GM21360 (cell line): ENCODE measurements around the gene SNRK.
A peak's percentile ranks its signal among the peaks of the same experiment; 100 is the strongest.

ENCODE experiments used
- ATAC-seq: cut with Tn5 transposase; IDR thresholded peaks from one replicate; pipeline ENCODE4 v1.9.1; 2021; ENCODE audit warnings: mild to moderate bottlenecking, moderate library complexity; ENCODE audit not compliant: unreplicated experiment

The SNRK gene

GRCh38 chr3:43304126-43304525 is 17.8 kb downstream of the SNRK start:
- ATAC-seq: no peak

- ATAC-seq: no peak
These were observed 20.9 kb downstream of the SNRK start for GRCh38 chr3:43307226-43307625.

DNA sequence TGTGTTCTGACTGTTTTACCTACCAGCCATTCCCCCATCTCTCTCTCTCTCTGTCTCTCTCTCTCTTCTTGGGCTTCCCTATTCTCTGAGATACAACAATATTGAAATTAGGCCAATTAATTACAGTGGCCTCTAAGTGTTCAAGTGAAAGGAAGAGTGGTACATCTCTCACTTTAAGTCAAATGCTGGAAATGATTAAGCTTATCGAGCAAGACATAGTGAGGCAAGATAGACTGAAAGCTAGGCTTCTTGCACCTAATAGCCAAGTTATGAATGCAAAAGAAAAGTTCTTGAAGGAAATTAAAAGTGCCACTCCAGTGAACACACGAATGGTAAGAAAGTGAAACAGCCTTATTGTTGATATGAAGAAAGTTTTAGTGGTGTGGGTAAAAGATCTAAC is 21.3 kb downstream of the SNRK start:
- no peak for ATAC-seq

DNA sequence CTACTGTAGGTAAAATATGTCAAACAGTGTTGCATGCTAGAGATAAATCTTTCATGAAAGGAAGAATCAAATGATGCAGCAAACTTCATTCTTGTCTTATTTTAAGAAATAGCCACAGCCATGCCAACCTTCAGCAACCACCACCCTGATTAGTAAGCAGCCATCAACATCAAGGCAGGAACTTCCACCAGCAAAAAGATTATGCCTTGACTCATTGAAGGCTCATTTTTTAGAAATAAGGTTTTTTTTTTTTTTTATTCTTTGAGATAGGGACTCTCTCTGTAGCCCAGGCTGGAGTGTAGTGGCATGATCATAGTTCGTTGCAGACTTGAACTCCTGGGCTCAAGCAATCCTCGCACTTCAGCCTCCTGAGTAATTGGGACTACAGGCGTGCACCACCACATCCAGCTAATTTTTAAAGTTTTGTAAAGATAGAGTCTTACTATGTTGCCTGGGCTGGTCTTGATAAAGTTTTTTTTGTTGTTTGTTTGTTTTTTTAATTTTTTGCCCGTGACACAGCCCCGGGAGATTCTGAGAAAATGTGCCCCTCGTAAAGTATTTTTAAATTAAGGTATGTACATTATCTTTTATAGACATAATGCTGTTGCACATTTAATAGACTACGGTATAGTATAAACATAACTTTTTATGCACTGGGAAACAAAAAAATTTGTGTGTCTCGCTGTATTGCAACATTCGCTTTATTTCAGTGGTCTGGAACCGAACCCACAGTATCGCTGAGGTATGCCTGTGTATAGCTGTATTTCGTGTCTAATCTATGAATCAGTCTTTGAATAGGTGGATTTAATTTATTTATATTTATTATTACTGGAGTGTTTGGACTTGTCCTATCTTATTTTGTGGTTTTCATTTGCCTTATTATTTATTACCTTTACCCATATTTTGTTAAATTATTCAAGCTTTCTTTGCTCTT is 23.3 kb downstream of the SNRK start:
- ATAC-seq: no peak

GRCh38 chr3:43316783-43317460 is 30.6 kb downstream of the SNRK start:
- ATAC-seq: no peak

GRCh38 chr3:43317461-43318316 is 31.3 kb downstream of the SNRK start:
- no peak for ATAC-seq

GRCh38 chr3:43319376-43319775 is 33.0 kb downstream of the SNRK start:
- no peak for ATAC-seq

DNA sequence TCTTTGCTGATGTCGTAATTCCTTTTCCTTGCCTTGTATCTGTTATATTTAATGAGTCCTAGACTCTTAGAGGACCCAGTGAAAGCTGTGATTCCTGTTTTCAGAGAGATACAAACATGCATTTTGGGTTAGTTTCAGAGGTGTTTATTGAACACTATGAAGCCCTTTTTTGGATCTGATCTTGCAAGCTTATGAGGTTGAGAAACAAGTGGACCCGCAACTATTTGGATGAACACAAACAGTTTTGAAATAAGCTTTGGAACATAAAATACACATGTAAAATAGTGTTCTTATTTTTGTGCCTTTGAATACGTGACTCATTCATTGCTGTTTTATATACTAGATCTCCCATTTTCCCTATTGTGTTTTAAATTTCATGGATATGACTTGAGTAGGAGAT is 33.5 kb downstream of the SNRK start:
- no peak for ATAC-seq

GRCh38 chr3:43320288-43320687 is 33.9 kb downstream of the SNRK start:
- no peak for ATAC-seq

- no peak for ATAC-seq
These were observed 37.2 kb downstream of the SNRK start for GRCh38 chr3:43323541-43323940.

GRCh38 chr3:43326891-43327581 is 40.7 kb downstream of the SNRK start:
- ATAC-seq: peak; percentile 67

DNA sequence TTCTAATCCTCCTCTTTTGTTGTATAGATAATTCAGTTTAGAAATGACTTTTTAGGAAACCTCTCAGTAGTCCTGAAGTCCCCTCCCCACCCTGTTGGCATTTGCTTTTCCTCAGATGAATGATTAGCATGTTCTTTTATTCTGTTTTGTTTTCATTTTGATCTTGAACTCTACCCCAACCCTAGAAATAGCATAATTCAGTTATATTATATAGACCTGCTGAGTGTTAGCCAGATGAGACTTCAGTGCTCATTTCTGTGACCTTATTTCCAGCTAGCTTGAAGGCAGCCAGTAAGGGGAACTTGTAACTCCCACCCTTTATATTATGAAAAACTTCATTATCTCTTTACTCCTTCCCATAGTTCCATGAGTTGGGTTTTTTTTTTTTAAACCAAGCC is 41.2 kb downstream of the SNRK start:
- no peak for ATAC-seq

DNA sequence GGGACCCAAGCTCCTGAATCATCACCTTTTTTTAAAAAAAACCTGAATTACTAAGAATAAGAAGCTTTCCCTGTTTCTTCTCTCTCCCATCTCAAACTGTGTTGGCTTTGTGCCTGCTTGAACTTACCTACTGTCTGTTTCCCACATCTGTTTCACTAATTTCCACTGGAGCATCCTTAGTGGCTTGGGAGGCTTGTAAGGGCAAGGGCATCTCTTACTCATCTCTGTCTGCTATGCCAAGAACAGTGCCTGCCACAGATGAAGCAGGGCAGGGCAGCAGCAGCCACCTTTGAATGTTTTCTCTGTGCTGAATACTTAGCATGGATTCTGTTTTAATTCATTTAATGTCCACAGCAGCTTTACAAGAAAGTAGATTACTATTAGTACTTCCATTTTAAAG is 42.3 kb downstream of the SNRK start:
- no peak for ATAC-seq

DNA sequence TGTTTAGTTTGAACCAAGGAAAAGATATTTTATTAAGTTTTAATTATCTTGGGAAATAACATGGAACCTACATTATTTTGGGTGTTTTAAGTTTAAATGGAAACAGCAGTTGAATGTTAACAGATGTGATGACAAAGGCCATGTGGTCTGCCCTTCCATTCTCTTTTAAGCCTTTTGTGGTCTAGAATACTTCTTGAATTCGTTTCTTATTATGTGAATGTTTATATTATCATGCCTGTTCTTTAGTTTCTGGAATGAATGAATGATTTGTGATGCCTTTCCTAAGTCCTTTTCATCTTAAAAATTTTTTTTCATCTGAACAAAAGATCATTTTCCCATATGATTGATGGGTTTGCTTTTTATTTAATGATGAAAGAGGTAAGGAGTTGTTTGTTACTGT is 44.6 kb downstream of the SNRK start:
- no peak for ATAC-seq

DNA sequence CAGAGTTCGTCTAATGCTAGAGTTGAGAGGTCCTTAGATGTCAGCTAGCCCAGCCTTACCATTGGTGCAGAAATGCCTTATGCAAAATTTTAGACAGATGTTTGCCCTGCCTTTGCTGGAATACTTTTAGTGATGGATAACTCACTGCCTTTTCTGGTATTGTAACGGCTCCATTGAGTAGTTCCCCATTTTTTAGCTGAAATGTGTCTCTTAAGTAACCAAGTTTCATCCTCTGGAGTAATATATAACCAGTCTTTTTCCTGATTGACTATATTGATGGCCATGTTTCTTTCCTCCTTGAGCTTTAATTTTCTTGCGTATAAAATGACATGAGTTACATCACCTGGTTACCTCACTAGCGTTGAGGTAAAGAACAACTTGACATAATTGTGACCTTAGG is 45.0 kb downstream of the SNRK start:
- no peak for ATAC-seq

- ATAC-seq: no peak
These were observed 48.6 kb downstream of the SNRK start for GRCh38 chr3:43334976-43335375.

DNA sequence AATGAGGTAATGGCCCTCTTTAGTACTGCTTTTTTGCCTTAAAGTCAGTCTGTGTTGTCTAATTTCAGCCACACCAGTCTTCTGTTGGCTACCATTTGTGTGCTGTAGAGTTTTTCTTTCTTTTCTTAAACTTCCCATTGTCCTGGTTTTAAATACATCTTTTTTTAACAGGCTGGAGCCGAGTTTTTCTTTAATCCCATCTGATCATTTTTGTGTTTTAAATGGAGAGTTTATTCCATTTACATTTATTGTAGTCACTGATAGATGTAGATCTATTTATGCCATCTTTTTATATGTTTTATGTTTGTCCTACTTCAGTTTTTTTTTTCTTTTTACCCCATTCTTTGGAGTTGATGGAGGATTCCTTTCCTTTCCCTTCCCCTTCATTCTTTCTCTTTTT is 49.5 kb downstream of the SNRK start:
- no peak for ATAC-seq

DNA sequence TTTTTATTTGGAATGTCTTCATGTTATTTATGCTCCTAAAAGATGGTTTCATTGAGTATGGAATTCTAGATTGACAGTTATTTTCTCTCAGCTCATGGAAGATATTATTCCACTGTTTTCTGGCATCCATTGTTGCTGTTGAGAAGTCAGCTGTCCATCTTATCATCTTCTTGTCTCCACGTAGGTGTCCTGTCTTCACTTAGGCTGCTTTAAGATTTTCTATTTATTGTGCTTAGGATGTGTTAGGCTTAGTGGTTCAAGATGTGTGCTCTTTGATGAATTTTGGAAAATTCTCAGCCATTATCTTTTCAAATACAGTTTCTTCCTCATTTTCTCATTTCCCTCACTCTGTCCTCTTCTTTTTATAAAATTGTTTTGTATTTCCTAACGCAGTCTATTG is 52.0 kb downstream of the SNRK start:
- no peak for ATAC-seq

DNA sequence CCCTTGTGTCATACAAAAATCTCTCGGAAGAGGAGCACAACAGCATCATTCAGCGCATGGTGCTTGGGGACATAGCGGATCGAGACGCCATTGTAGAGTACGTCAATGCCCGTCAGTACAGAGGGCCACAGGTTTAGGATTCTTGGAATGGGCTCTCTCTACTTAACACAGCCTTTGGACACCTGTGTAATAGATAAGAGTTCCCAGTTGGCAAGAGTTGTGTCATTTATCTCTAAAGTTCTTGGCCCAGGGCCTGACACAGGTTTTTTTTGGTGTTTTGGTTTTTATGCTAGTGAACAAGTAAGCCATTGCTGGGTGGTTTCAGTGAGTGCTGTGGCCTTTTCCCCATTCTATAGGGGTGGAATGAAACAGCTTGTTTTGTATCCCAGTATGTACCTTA is 54.1 kb downstream of the SNRK start:
- ATAC-seq: no peak

- ATAC-seq: no peak
These were observed 55.4 kb downstream of the SNRK start for GRCh38 chr3:43341788-43342187.

DNA sequence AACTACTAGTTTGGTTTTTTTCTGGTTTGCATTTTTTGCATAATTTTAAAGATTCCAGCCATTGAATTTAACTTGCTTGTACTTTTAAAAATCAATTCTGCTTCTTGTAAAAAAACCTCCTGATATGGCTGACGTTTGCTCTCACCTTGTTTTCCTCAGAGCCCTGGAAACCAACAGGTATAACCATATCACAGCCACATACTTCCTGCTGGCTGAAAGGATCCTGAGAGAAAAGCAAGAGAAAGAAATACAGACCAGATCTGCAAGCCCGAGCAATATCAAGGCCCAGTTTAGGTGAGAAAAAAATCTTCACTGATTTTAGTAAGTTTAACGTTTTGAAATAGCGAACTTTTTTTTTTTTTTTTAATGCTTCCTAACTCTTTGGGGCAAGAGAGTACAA is 56.8 kb downstream of the SNRK start:
- ATAC-seq: no peak
